ENCODE data around the gene PET117.

DNA sequence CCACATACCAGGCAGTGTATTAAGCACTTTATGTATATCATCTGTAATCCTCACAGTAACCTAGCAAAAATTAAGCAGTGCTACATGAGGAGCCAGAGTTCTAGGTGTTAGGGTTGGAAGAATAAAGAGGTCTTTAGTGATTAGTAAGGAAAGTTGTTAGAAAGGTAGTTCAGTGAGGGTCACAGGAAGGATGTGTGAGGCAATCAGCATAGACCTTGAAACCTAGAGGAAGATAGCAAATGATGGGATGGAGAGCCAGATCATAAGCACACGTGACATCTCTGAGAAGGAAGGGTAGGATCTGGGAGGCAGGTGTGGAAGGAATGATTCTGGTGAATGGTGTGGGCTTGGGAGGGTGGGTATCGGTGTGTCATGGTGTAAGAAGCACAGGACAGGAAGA, 2.2 kb downstream of the PET117 start:
- TF ChIP-seq, protein P1, sequence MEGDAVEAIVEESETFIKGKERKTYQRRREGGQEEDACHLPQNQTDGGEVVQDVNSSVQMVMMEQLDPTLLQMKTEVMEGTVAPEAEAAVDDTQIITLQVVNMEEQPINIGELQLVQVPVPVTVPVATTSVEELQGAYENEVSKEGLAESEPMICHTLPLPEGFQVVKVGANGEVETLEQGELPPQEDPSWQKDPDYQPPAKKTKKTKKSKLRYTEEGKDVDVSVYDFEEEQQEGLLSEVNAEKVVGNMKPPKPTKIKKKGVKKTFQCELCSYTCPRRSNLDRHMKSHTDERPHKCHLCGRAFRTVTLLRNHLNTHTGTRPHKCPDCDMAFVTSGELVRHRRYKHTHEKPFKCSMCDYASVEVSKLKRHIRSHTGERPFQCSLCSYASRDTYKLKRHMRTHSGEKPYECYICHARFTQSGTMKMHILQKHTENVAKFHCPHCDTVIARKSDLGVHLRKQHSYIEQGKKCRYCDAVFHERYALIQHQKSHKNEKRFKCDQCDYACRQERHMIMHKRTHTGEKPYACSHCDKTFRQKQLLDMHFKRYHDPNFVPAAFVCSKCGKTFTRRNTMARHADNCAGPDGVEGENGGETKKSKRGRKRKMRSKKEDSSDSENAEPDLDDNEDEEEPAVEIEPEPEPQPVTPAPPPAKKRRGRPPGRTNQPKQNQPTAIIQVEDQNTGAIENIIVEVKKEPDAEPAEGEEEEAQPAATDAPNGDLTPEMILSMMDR (optimal IDR thresholded peaks at IDR 0.05 in 1 of 3, IDR thresholded peaks at IDR 0.05 in 1 of 3, conservative IDR thresholded peaks at IDR 0.05 in 1 of 3; ENCODE audit: extremely low read depth in 1 of 3, insufficient read depth in 2 of 3, low read length in 3 of 3): no peak
- TF ChIP-seq EZH2 (IDR thresholded peaks at IDR 0.05; ENCODE audit: low read length): no peak

Data from keratinocyte (primary cell).